Testis (tissue), 3 donors: ENCODE measurements around the gene SDHAF3. TPM values are rescaled to one million over a fixed set of nuclear protein-coding genes. Genes with fewer than 3 reads are reported as not detected.

ENCODE experiments used
- DNase-seq: peaks from one replicate; pipeline ENCODE4 v3.0.0-alpha.2; 2019
- H3K27ac ChIP-seq, 2 donors: fragments of 200-600 bp; sonication (generic); one replicate each; pipeline ENCODE4 v1.5.1; 2019
- H3K27me3 ChIP-seq: fragments of 200-600 bp; sonication (generic); one replicate; pipeline ENCODE4 v1.5.1; 2019
- H3K36me3 ChIP-seq: fragments of 200-600 bp; sonication (generic); one replicate; pipeline ENCODE4 v1.5.1; 2017; ENCODE audit warnings: low read depth; ENCODE audit errors: missing control alignments
- H3K4me1 ChIP-seq: fragments of 200-600 bp; sonication (generic); one replicate; pipeline ENCODE4 v1.5.1; 2019
- H3K4me3 ChIP-seq, 2 donors: fragments of 200-600 bp; sonication (generic); one replicate each; pipeline ENCODE4 v1.5.1; 2017 to 2019
- H3K9me3 ChIP-seq: fragments of 200-600 bp; sonication (generic); one replicate; pipeline ENCODE4 v1.5.1; 2017
- POLR2A ChIP-seq: fragments of 450-650 bp; IDR thresholded peaks from one replicate; pipeline ENCODE4 v1.6.1; 2017; ENCODE audit warnings: antibody characterized with exemption, mild to moderate bottlenecking, moderate library complexity
- WGBS, 2 donors: methylation state at CpG; one replicate each; pipeline ENCODE4 v1.1.5; 2018; 5-methylcytosine and 5-hydroxymethylcytosine counted together
- intact Hi-C: fragments of 100-400 bp; cut with DNase I; formaldehyde crosslinking; loops from one replicate; pipeline ENCODE4 v1.15.1; 2023; ENCODE audit warnings: low total_unique reads
- polyA plus RNA-seq: library from polyadenylated mRNA; stranded (reverse); fragments of 350-450 nt; fragmentation: Illumina TruSeq; extraction: RNeasy Lipid Tissue Mini Kit (QIAGEN cat#74804); gene quantifications from one replicate; pipeline ENCODE4 v1.2.3, GENCODE V29; 2014; ENCODE audit warnings: low read depth, low replicate concordance; ENCODE audit not compliant: insufficient read depth
- total RNA-seq, 2 donors: library from RNA; depleted of rRNA; stranded (reverse); fragments of >200 nt; gene quantifications; one replicate each; pipeline ENCODE4 v1.2.3, GENCODE V29; 2016
- TF ChIP-seq, protein P1 (sequence below), 3 experiments: fragments of 450-650 bp in 2 of 3; fragments of 200-600 bp in 1 of 3; sonication (generic) in 1 of 3; IDR thresholded peaks; one replicate each; pipeline ENCODE4 v1.5.1; 2016 to 2019; ENCODE audit warnings: antibody characterized with exemption in 3 of 3, mild to moderate bottlenecking in 2 of 3, moderate library complexity in 1 of 3

SDHAF3 gene
- total and polyA plus RNA-seq, 3 donors from 2014 or later = 17.1 to 28.6 (median 24.4) TPM

DNA sequence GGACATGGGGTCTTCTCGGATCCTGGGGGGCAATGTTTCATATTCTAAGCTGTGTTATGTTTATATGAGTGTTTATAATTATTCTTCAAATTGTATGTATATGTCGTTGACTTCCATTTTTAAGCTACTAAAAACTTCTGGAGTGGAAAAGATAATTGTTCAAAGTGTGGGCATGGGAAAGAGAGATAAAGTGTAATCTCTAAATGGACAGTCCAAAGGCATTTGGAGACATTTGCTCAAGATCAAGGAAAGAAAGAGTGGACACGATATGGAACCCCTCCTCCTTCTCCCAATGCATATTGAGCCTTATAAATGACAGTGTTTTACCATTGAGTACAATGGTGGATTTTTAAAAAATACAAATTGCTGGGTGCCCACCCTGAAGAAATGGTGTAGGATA, 81.1 kb downstream of the SDHAF3 start:
- Histone ChIP-seq H3K4me1 (no peaks in the 10 kb centered on the region), H3K36me3 (no peaks in the 10 kb centered on the region), H3K9me3 (no peaks in the 10 kb centered on the region), H3K27ac (no peak overlapping the region), H3K27me3 (no peaks in the 10 kb centered on the region), H3K4me3 (no peak overlapping the region)
- no peak for DNase-seq
- WGBS, 2 donors = 72 to 75% methylated on average over 3 of the region's 3 CpGs
- intact Hi-C loops = no loop called here
- TF ChIP-seq, protein P1, sequence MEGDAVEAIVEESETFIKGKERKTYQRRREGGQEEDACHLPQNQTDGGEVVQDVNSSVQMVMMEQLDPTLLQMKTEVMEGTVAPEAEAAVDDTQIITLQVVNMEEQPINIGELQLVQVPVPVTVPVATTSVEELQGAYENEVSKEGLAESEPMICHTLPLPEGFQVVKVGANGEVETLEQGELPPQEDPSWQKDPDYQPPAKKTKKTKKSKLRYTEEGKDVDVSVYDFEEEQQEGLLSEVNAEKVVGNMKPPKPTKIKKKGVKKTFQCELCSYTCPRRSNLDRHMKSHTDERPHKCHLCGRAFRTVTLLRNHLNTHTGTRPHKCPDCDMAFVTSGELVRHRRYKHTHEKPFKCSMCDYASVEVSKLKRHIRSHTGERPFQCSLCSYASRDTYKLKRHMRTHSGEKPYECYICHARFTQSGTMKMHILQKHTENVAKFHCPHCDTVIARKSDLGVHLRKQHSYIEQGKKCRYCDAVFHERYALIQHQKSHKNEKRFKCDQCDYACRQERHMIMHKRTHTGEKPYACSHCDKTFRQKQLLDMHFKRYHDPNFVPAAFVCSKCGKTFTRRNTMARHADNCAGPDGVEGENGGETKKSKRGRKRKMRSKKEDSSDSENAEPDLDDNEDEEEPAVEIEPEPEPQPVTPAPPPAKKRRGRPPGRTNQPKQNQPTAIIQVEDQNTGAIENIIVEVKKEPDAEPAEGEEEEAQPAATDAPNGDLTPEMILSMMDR (IDR thresholded peaks at IDR 0.05) = no peak
- no peak for TF ChIP-seq POLR2A

DNA sequence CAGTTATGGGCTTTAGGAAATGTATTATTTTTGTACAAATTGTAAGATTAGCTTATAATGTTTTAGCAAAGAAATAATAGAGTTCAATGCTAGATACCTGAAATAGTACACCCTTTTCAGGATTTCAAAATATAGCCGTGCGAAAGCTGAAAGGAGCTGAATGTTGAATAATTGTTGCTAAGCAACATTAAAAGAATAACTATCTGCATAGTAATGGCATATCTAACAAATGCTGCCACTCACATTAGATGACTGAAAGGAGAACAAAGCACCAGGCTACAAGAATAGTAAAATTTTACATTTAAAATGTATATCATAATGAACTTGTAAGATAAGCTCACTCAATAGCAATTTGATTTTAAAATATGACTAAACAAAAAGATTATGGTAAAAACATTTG, 82.5 kb downstream of the SDHAF3 start:
- no peak overlapping the region for H3K4me3 ChIP-seq
- TF ChIP-seq, protein P1 (IDR thresholded peaks at IDR 0.05) = no peak
- no peak for TF ChIP-seq POLR2A
- intact Hi-C loops = no loop called here
- no peak for DNase-seq
- H3K27me3 ChIP-seq = no peaks in the 10 kb centered on the region
- H3K9me3 ChIP-seq = no peaks in the 10 kb centered on the region
- H3K36me3 ChIP-seq = no peaks in the 10 kb centered on the region
- no peaks in the 10 kb centered on the region for H3K4me1 ChIP-seq
- no peak overlapping the region for H3K27ac ChIP-seq
- WGBS, 2 donors = 93 to 97% methylated on average over 2 of the region's 2 CpGs

GRCh38 chr7:97203957-97204356, 86.5 kb downstream of the SDHAF3 start:
- H3K4me3 ChIP-seq = no peak overlapping the region
- intact Hi-C loops = no loop called here
- no peak overlapping the region for H3K27ac ChIP-seq
- H3K4me1 ChIP-seq = no peaks in the 10 kb centered on the region
- DNase-seq = no peak
- no peaks in the 10 kb centered on the region for H3K27me3 ChIP-seq
- 92 to 94% methylated on average over 2 of the region's 2 CpGs for WGBS, 2 donors
- H3K9me3 ChIP-seq = no peaks in the 10 kb centered on the region
- no peak for TF ChIP-seq POLR2A
- TF ChIP-seq, protein P1 (IDR thresholded peaks at IDR 0.05) = no peak
- H3K36me3 ChIP-seq = no peaks in the 10 kb centered on the region

DNA sequence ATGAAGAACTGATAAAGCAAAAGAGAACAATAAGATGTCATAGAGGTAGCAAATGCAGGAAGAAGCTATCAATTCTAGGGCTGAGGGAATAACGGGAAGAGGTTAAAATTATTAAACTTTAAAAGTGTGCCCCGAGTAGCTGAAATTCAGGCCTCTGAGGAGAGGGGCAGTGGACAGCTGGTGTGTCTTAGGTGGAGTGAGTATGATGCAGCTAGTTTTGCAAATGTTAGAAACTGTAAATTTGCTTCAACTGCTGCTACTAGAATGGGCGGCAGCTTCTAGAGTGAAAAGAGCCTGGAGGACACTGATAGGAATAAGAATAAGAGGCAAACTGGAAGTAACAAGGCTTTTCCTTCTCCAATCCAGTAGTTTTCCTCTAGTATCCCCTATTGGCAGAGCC, 87.3 kb downstream of the SDHAF3 start:
- TF ChIP-seq POLR2A = no peak
- TF ChIP-seq, protein P1 (IDR thresholded peaks at IDR 0.05) = no peak
- no peaks in the 10 kb centered on the region for H3K36me3 ChIP-seq
- no peaks in the 10 kb centered on the region for H3K9me3 ChIP-seq
- intact Hi-C loops = no loop called here
- H3K27me3 ChIP-seq = no peaks in the 10 kb centered on the region
- no peak overlapping the region for H3K4me3 ChIP-seq
- DNase-seq = no peak
- no peaks in the 10 kb centered on the region for H3K4me1 ChIP-seq
- 75 to 89% methylated on average over 3 of the region's 3 CpGs for WGBS, 2 donors
- no peak overlapping the region for H3K27ac ChIP-seq

DNA sequence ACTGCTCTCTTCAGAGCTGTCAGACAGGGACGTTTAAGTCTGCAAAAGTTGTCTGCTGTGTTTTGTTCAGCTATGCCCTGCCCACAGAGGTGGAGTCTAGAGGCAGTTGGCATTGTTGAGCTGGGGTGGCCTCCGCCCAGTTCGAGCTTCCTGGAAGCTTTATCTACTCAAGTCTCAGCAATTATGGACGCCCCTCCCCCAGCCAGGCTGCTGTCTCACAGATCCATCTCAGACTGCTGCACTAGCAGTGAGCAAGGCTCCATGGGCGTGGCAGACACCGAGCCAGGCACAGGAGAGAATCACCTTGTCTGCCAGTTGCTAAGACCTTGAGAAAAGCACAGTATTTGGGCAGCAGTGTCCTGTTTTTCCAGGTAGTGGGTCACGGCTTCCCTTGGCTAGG, 98.1 kb downstream of the SDHAF3 start:
- intact Hi-C loops = no loop called here
- H3K4me3 ChIP-seq = no peak overlapping the region
- H3K9me3 ChIP-seq = no peaks in the 10 kb centered on the region
- no peak for TF ChIP-seq POLR2A
- TF ChIP-seq, protein P1 (IDR thresholded peaks at IDR 0.05) = no peak
- 73 to 80% methylated on average over 2 to 7 of the region's 7 CpGs for WGBS, 2 donors
- H3K4me1 ChIP-seq = no peaks in the 10 kb centered on the region
- H3K36me3 ChIP-seq = no peaks in the 10 kb centered on the region
- H3K27ac ChIP-seq = no peak overlapping the region
- no peak for DNase-seq
- H3K27me3 ChIP-seq = no peaks in the 10 kb centered on the region
